ENCODE results near the gene NTRK1.

Gene NTRK1

DNA sequence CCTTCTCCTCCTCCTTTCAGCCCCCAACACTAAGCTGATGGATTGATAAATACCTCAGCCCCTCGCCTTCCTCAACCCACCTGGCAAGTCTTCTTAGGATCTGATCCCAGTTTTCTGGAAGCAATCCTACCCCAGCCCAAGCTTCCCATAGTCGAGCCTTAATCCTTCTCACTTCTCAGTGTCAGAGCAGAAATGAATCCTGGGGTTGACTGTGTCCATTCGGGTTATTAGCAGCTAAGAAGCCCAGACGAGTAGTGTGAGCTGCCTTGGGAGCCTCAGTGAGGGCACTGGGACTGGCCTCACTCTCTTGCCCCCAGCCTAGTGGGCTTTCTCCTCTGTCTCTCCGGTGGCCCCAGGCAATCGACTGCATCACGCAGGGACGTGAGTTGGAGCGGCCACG lies 20.4 kb downstream of the NTRK1 start:
- TF ChIP-seq CTCF (IDR thresholded peaks at IDR 0.05; ENCODE audit: low read depth, low read length): no peak

GRCh38 chr1:156881663-156882062 lies 21.0 kb downstream of the NTRK1 start:
- no peak for TF ChIP-seq CTCF (IDR thresholded peaks at IDR 0.05; ENCODE audit: low read depth, low read length)
- H3K4me3 ChIP-seq (ENCODE audit: low read depth, low read length): no peak overlapping the region

More for the DNA sequence above, 20.4 kb downstream of the NTRK1 start:
- H3K4me3 ChIP-seq (ENCODE audit: low read depth, low read length): no peak overlapping the region

- H3K4me3 ChIP-seq (ENCODE audit: low read depth, low read length): no peak overlapping the region
- TF ChIP-seq CTCF (IDR thresholded peaks at IDR 0.05; ENCODE audit: low read depth, low read length): no peak
Observed at GRCh38 chr1:156882543-156882942, 21.9 kb downstream of the NTRK1 start.

DNA sequence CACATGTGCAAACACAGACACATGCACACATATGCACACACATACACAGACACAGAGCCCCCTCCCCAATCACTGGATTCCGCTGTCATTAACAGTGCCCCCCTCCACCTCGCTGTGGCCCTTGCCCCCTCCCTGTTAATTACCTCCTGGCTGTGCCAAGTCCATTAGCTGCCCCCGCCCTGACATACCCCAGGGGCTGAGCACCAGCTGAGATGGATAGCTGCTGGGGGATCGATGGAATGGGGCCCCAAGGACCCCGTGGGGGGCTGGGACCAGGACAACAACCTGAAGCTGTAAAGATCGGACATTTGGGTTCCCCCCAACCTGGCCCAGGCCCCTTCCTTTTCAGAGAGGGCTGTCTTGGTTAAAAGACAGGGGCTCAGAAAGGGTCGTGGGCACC lies 23.3 kb downstream of the NTRK1 start:
- H3K4me3 ChIP-seq (ENCODE audit: low read depth, low read length): no peak overlapping the region
- no peak for TF ChIP-seq CTCF (IDR thresholded peaks at IDR 0.05; ENCODE audit: low read depth, low read length)

GRCh38 chr1:156884560-156885184 lies 24.0 kb downstream of the NTRK1 start:
- TF ChIP-seq CTCF (IDR thresholded peaks at IDR 0.05; ENCODE audit: low read depth, low read length): no peak

GRCh38 chr1:156885314-156885713 lies 24.6 kb downstream of the NTRK1 start:
- no peak for TF ChIP-seq CTCF (IDR thresholded peaks at IDR 0.05; ENCODE audit: low read depth, low read length)
- H3K4me3 ChIP-seq (ENCODE audit: low read depth, low read length): no peak overlapping the region

More at GRCh38 chr1:156884560-156885184, 24.0 kb downstream of the NTRK1 start:
- H3K4me3 ChIP-seq (ENCODE audit: low read depth, low read length): no peak overlapping the region

GRCh38 chr1:156885880-156886355 lies 25.3 kb downstream of the NTRK1 start:
- no peak overlapping the region for H3K4me3 ChIP-seq (ENCODE audit: low read depth, low read length)
- no peak for TF ChIP-seq CTCF (IDR thresholded peaks at IDR 0.05; ENCODE audit: low read depth, low read length)
